CD4-positive, alpha-beta T cell treated with Interleukin-6 at 100 ng/mL for 8 hours (primary cell): Measurements from ENCODE around the gene PPIC.
"Not testable (repeated sequence)": the region's sequence is repeated elsewhere in the genome, so short reads cannot be mapped to it uniquely, and the experiment has no call there.

ENCODE experiments used
- DNase-seq: peaks from one replicate; pipeline ENCODE4 v3.0.0-alpha.2; 2020; ENCODE audit warnings: mixed read lengths, low spot score

The PPIC gene

GRCh38 chr5:123007754-123008153, 28.8 kb downstream of the PPIC start:
- no peak for DNase-seq

- no peak for DNase-seq
Observed at GRCh38 chr5:123007182-123007581, 29.3 kb downstream of the PPIC start.

- DNase-seq: no peak
Observed at GRCh38 chr5:123001808-123002207, 34.7 kb downstream of the PPIC start.

- no peak for DNase-seq
Observed at GRCh38 chr5:123000731-123001130, 35.8 kb downstream of the PPIC start.

GRCh38 chr5:122999947-123000563, 36.5 kb downstream of the PPIC start:
- no peak for DNase-seq

- no peak for DNase-seq
Observed at GRCh38 chr5:122997294-122997693, 39.2 kb downstream of the PPIC start.

GRCh38 chr5:122996091-122996490, 40.4 kb downstream of the PPIC start:
- no peak for DNase-seq

GRCh38 chr5:122985954-122986721, 50.4 kb downstream of the PPIC start:
- DNase-seq: no peak

- DNase-seq: no peak
Observed at GRCh38 chr5:122985006-122985700, 51.4 kb downstream of the PPIC start.

GRCh38 chr5:122984425-122984824, 52.1 kb downstream of the PPIC start:
- DNase-seq: no peak

GRCh38 chr5:122982376-122982775, 54.1 kb downstream of the PPIC start:
- DNase-seq: no peak

GRCh38 chr5:122981846-122982245, 54.7 kb downstream of the PPIC start:
- no peak for DNase-seq

GRCh38 chr5:122978644-122979297, 57.8 kb downstream of the PPIC start:
- no peak for DNase-seq

GRCh38 chr5:122978068-122978467, 58.5 kb downstream of the PPIC start:
- no peak for DNase-seq

GRCh38 chr5:122977319-122977718, 59.2 kb downstream of the PPIC start:
- no peak for DNase-seq

GRCh38 chr5:122974251-122974650, 62.3 kb downstream of the PPIC start:
- not testable (repeated sequence) for DNase-seq

GRCh38 chr5:122973759-122974158, 62.8 kb downstream of the PPIC start:
- DNase-seq: not testable (repeated sequence)
